ENCODE measurements around the gene MAD1L1. TPM values are rescaled to one million over a fixed set of nuclear protein-coding genes. Genes with fewer than 3 reads are reported as not detected.
A peak's percentile ranks its signal among the peaks of the same experiment; 100 is the strongest.

Gene MAD1L1
- total RNA-seq, 2 donors from 2014 or later, result 59.1 to 61.4 TPM

GRCh38 chr7:2040201-2040892 lies 192.4 kb downstream of the MAD1L1 start:
- H3K4me1 ChIP-seq (ENCODE audit: control insufficient read depth, insufficient read depth, low read length), result no peaks in the 10 kb centered on the region
- no peak for DNase-seq
- no peak overlapping the region for H3K27ac Mint-ChIP-seq
- no peak overlapping the region for H3K9ac ChIP-seq (ENCODE audit: extremely low read depth, low read length, poor library complexity, severe bottlenecking)
- no peak overlapping the region for H3K4me3 Mint-ChIP-seq
- peaks cover 10% of the 10 kb centered on the region for H3K9me3 ChIP-seq (ENCODE audit: control insufficient read depth, low read length)
- peaks cover 16% of the 10 kb centered on the region for H3K9me3 Mint-ChIP-seq
- H3K27ac ChIP-seq (ENCODE audit: low read depth, low read length), result no peak overlapping the region
- 96% methylated on average over 22 of the region's 22 CpGs for WGBS, 2 experiments (ENCODE audit: insufficient coverage in 1 of 2, insufficient read length in 1 of 2)
- H3K4me3 ChIP-seq (ENCODE audit: low read length), result no peak overlapping the region
- no peaks in the 10 kb centered on the region for H3K27me3 Mint-ChIP-seq (ENCODE audit: insufficient read depth)
- H3K27me3 ChIP-seq (ENCODE audit: control insufficient read depth, insufficient read depth, low read length, poor library complexity, severe bottlenecking), result no peaks in the 10 kb centered on the region
- peaks cover 26% of the 10 kb centered on the region for H3K4me1 Mint-ChIP-seq
- no peak for TF ChIP-seq CTCF (conservative IDR thresholded peaks at IDR 0.05)
- H3K36me3 ChIP-seq (ENCODE audit: control insufficient read depth, insufficient read depth, low read length), result peaks cover 21% of the 10 kb centered on the region
- peaks cover 34% of the 10 kb centered on the region for H3K36me3 Mint-ChIP-seq (ENCODE audit: low read depth)

- H3K4me3 Mint-ChIP-seq, result no peak overlapping the region
- Histone ChIP-seq H3K9ac (ENCODE audit: extremely low read depth, low read length, poor library complexity, severe bottlenecking) (no peak overlapping the region), H3K27me3 (ENCODE audit: control insufficient read depth, insufficient read depth, low read length, poor library complexity, severe bottlenecking) (no peaks in the 10 kb centered on the region), H3K36me3 (ENCODE audit: control insufficient read depth, insufficient read depth, low read length) (peaks cover 20% of the 10 kb centered on the region), H3K27ac (ENCODE audit: low read depth, low read length) (peak overlapping the region; percentile 19), H3K4me1 (ENCODE audit: control insufficient read depth, insufficient read depth, low read length) (no peaks in the 10 kb centered on the region), H3K4me3 (ENCODE audit: low read length) (no peak overlapping the region), H3K9me3 (ENCODE audit: control insufficient read depth, low read length) (peaks cover 10% of the 10 kb centered on the region)
- WGBS, 2 experiments (ENCODE audit: insufficient coverage in 1 of 2, insufficient read length in 1 of 2), result 87 to 95% methylated on average over 22 to 23 of the region's 23 CpGs
- DNase-seq, result no peak
- H3K36me3 Mint-ChIP-seq (ENCODE audit: low read depth), result peaks cover 29% of the 10 kb centered on the region
- no peaks in the 10 kb centered on the region for H3K27me3 Mint-ChIP-seq (ENCODE audit: insufficient read depth)
- no peak for TF ChIP-seq CTCF (conservative IDR thresholded peaks at IDR 0.05)
- peaks cover 16% of the 10 kb centered on the region for H3K9me3 Mint-ChIP-seq
- H3K4me1 Mint-ChIP-seq, result peaks cover 26% of the 10 kb centered on the region
- no peak overlapping the region for H3K27ac Mint-ChIP-seq
Measured at GRCh38 chr7:2038931-2039728, 193.6 kb downstream of the MAD1L1 start.

DNA sequence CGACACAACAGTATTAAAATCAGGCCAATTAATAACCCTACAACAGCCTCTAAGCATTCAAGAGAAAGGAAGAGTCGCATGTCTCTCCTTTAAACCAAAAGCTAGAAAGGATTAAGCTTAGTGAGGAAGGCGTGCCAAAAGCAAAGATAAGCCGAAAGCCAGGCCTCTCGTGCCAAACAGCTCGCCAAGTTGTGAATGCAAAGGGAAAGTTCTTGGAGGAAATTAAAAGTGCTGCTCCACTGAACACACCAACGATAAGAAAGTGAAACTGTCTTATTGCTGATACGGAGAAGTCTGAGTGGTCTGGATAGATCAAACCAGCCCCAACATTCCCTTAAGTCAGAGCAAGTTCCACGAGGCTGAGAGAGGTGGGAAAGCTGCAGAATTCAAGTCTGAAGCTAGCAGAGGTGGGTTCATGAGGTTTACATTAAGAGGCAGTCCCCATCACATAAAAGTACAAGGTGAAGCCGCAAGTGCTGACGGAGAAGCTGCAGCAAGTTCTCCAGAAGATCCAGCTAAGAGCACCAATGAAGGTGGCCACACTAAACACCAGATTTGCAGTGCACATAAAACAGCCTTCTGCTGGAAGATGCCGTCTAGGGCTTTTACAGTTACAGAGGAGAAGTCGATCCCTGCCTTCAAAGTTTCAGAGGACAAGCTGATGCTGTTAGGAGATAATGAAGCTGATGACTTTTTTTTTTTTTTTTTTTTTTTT lies 194.8 kb downstream of the MAD1L1 start:
- peaks cover 12% of the 10 kb centered on the region for H3K9me3 Mint-ChIP-seq
- H3K27me3 ChIP-seq (ENCODE audit: control insufficient read depth, insufficient read depth, low read length, poor library complexity, severe bottlenecking), result no peaks in the 10 kb centered on the region
- DNase-seq, result no peak
- peaks cover 23% of the 10 kb centered on the region for H3K36me3 Mint-ChIP-seq (ENCODE audit: low read depth)
- H3K4me3 Mint-ChIP-seq, result no peak overlapping the region
- H3K4me1 ChIP-seq (ENCODE audit: control insufficient read depth, insufficient read depth, low read length), result no peaks in the 10 kb centered on the region
- H3K27me3 Mint-ChIP-seq (ENCODE audit: insufficient read depth), result no peaks in the 10 kb centered on the region
- peaks cover 26% of the 10 kb centered on the region for H3K4me1 Mint-ChIP-seq
- H3K36me3 ChIP-seq (ENCODE audit: control insufficient read depth, insufficient read depth, low read length), result peaks cover 16% of the 10 kb centered on the region
- 91 to 98% methylated on average over 10 to 13 of the region's 13 CpGs for WGBS, 2 experiments (ENCODE audit: insufficient coverage in 1 of 2, insufficient read length in 1 of 2)
- peaks cover 6% of the 10 kb centered on the region for H3K9me3 ChIP-seq (ENCODE audit: control insufficient read depth, low read length)
- H3K9ac ChIP-seq (ENCODE audit: extremely low read depth, low read length, poor library complexity, severe bottlenecking), result no peak overlapping the region
- no peak for TF ChIP-seq CTCF (conservative IDR thresholded peaks at IDR 0.05)
- no peak overlapping the region for H3K27ac ChIP-seq (ENCODE audit: low read depth, low read length)
- no peak overlapping the region for H3K4me3 ChIP-seq (ENCODE audit: low read length)
- H3K27ac Mint-ChIP-seq, result no peak overlapping the region

Measured in endodermal cell (in vitro differentiated cells).